ENCODE results near the gene CLCN7. TPM values are rescaled to one million over a fixed set of nuclear protein-coding genes. Genes with fewer than 3 reads are reported as not detected.
"Not testable (repeated sequence)": the region's sequence is repeated elsewhere in the genome, so short reads cannot be mapped to it uniquely, and the experiment has no call there.

The CLCN7 gene
- total and polyA plus RNA-seq, 2 experiments from 2014 or later: 50.1 to 57.6 TPM

GRCh38 chr16:1472974-1473373 lies 1.9 kb downstream of the CLCN7 start:
- Histone ChIP-seq H3K27me3 (no peaks in the 10 kb centered on the region), H3K36me3 (no peaks in the 10 kb centered on the region), H3K4me1 (ENCODE audit: low read depth) (peaks cover 4% of the 10 kb centered on the region), H3K9me3 (ENCODE audit: low read depth) (no peaks in the 10 kb centered on the region), H3K4me3 (no peak overlapping the region), H3K27ac (no peak overlapping the region)
- DNase-seq (ENCODE audit: low read depth in 1 of 2, low spot score in 1 of 2): no peak
- no peak for TF ChIP-seq CTCF (IDR thresholded peaks at IDR 0.05; ENCODE audit: low read depth, low read length)

GRCh38 chr16:1471569-1472194 lies 3.1 kb downstream of the CLCN7 start:
- Histone ChIP-seq H3K36me3 (no peaks in the 10 kb centered on the region), H3K9me3 (ENCODE audit: low read depth) (no peaks in the 10 kb centered on the region), H3K4me3 (no peak overlapping the region), H3K4me1 (ENCODE audit: low read depth) (peaks cover 4% of the 10 kb centered on the region), H3K27me3 (no peaks in the 10 kb centered on the region), H3K27ac (no peak overlapping the region)
- TF ChIP-seq CTCF (IDR thresholded peaks at IDR 0.05; ENCODE audit: low read depth, low read length): no peak
- no peak for DNase-seq (ENCODE audit: low read depth in 1 of 2, low spot score in 1 of 2)

DNA sequence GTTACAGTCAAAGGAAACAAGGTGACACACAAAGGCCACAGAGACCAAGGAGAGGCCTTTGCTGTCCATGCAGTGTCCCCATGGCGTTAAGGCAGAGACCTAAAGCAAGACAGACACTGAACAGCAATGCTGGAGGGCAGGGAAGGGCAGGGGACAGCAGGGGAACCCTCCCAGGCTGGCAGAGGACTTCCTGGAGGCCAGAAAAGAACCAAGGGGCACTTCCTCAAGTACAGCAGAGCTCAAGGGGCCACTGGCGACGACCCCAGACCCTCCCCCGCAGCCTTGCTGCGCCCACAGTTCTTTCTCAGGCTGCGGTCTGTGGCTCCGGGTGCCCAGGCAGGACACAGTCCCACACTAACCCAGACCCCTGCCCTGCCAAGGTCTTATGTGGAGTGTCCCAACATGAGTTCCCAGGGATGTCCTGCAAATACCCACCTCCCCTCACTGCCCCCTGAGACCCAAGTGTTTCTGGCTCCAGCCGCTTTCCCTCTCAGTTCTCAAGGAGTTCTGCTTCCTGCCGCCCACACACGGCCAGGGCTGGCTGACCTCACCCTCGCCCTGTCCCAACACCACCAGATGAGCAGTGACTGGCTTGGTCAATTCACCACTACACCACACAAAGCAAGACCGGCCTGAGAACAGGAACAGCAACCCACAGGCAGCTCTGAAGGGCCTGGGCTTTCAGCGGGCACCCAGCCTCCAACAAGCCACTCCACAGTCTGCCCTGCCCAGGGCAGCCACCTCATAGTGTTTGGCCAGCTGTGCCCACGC lies 4.2 kb downstream of the CLCN7 start:
- DNase-seq (ENCODE audit: low read depth in 1 of 2, low spot score in 1 of 2): peak in 1 of 2 donors; percentile 68
- Histone ChIP-seq H3K9me3 (ENCODE audit: low read depth) (no peaks in the 10 kb centered on the region), H3K36me3 (no peaks in the 10 kb centered on the region), H3K4me3 (no peak overlapping the region), H3K27ac (no peak overlapping the region), H3K4me1 (ENCODE audit: low read depth) (peaks cover 4% of the 10 kb centered on the region), H3K27me3 (no peaks in the 10 kb centered on the region)
- no peak for TF ChIP-seq CTCF (IDR thresholded peaks at IDR 0.05; ENCODE audit: low read depth, low read length)

DNA sequence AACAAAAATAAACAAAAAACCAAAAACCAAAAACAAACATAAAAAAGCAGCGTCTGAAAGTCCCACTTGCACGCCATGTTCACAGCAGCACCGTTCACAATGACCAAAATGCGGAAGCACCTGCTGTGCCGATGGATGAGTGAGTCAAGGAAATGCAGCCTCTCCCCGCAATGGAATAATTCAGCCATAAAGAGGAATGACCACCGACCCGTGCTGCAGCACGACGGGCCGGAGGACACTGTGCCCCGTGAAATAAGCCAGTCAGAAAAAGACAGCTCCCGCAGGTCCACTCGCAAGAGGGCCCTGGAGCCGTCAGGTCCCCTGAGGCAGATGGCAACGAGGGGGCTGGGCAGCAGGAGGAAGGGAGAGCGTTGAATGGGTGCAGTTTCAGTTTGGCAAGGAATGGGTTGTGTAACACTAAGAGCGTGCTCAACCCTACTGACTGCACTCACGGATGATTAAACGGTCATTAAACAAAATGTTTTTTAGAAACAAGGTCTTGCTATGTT lies 5.1 kb downstream of the CLCN7 start:
- H3K4me1 ChIP-seq (ENCODE audit: low read depth): peaks cover 4% of the 10 kb centered on the region
- no peak overlapping the region for H3K27ac ChIP-seq
- no peak for TF ChIP-seq CTCF (IDR thresholded peaks at IDR 0.05; ENCODE audit: low read depth, low read length)
- DNase-seq (ENCODE audit: low read depth in 1 of 2, low spot score in 1 of 2): no peak
- H3K36me3 ChIP-seq: no peaks in the 10 kb centered on the region
- H3K4me3 ChIP-seq: no peak overlapping the region
- no peaks in the 10 kb centered on the region for H3K9me3 ChIP-seq (ENCODE audit: low read depth)
- H3K27me3 ChIP-seq: no peaks in the 10 kb centered on the region

DNA sequence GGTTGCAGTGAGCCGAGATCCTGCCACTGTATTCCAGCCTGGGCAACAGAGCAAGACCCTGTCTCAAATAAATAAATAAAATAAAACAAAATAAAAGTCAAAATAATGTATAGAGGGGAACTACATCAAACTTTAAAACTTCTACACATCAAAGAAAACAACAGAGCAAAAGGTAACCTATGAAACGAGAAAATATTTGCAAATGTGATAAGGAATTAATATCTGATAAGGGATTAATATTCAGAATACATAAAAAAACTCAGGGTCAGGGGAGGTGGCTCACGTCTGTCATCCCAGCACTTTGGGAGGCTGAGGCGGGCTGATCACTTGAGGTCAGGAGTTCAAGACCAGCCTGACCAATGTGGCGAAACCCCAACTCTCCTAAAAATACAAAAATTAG lies 5.7 kb downstream of the CLCN7 start:
- DNase-seq (ENCODE audit: low read depth in 1 of 2, low spot score in 1 of 2); H3K4me3 ChIP-seq; H3K27me3 ChIP-seq: not testable (repeated sequence)

DNA sequence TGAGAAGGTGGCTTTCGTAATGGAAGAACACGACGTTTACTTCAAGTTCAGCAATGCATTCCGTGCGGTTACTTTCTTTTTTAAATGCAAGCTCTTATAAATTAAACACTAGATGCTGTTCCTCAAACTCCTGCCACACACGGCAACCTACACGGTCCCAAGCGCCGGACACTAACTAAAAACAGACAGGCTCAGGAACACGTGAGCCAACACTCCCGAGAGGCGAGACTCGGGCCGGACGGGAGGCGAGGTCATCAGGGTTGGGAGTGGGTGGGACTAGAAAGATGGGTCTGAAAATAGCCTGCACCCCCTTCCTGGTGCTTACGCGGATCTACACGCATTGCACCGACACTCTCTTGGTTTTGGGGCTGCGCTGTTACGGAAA lies 6.4 kb downstream of the CLCN7 start:
- no peak for DNase-seq (ENCODE audit: low read depth in 1 of 2, low spot score in 1 of 2)
- Histone ChIP-seq H3K36me3 (no peaks in the 10 kb centered on the region), H3K27me3 (no peaks in the 10 kb centered on the region), H3K4me1 (ENCODE audit: low read depth) (no peaks in the 10 kb centered on the region), H3K4me3 (no peak overlapping the region), H3K9me3 (ENCODE audit: low read depth) (no peaks in the 10 kb centered on the region), H3K27ac (no peak overlapping the region)
- TF ChIP-seq CTCF (IDR thresholded peaks at IDR 0.05; ENCODE audit: low read depth, low read length): no peak

More for the DNA sequence above, 5.7 kb downstream of the CLCN7 start:
- not testable (repeated sequence) for H3K4me1 ChIP-seq (ENCODE audit: low read depth); H3K9me3 ChIP-seq (ENCODE audit: low read depth); H3K36me3 ChIP-seq; H3K27ac ChIP-seq
